NCI-H1436 treated with DMSO at 0.1 percent for 48 hours (cell line): ENCODE measurements around the gene NSMCE4A.
A peak's percentile ranks its signal among the peaks of the same experiment; 100 is the strongest.
"Not testable (repeated sequence)": the region's sequence is repeated elsewhere in the genome, so short reads cannot be mapped to it uniquely, and the experiment has no call there.

Source experiments
- DNase-seq: peaks from one replicate; lab custom pipeline; 2025; lab: John Stamatoyannopoulos, UW

Gene NSMCE4A

DNA sequence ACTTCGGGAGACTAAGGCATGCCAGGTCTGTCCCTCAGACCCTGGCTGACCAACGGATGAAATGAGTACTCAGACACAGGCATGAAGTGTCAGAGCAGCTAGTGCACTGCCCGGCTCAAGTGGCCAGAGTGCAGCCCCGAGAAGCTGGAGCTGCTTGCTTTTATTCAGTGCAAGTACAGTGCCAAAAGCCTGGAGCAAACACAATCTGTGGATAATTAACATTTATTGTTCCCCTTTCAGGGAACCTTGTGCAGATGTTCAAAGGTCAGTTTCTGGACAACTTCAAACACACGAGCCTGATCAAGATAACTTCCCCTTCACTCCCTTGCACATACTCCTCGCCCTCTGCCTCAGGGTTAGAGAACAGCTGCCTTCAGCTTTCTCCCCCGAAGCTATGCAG lies 39.3 kb downstream of the NSMCE4A start:
- no peak for DNase-seq

DNA sequence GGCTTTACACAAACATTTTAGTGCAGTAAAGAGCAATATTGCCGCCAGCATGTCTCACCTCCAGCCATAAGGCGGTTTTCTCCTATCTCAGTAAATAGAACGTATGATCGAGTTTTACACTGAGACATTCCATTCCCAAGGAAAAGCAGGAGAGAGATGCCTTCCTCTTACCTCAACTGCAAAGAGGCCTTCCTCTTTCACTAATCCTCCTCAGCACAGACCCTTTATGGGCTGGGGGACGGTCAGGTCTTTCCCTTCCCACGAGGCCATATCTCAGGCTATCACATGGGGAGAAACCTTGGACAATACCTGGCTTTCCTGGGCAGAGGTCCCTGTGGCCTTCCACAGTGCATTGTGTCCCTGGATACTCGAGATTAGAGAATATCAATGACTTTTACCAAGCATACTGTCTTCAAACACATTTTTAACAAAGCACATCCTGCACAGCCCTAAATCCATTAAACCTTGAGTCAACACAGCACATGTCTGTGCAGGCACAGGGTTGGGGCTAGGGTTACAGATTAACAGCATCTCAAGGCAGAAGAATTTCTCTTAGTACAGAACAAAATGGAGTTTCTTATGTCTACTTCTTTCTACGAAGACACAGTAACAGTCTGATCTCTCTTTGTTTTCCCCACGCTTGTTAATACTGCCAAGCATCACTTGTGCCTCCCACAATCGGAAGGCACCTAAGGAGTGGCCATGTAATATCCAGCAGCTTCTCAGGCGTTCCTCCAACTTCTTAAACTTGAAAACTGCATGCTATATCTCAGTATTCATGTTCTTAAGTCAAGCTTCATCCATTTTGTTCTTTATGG lies 44.5 kb downstream of the NSMCE4A start:
- not testable (repeated sequence) for DNase-seq

DNA sequence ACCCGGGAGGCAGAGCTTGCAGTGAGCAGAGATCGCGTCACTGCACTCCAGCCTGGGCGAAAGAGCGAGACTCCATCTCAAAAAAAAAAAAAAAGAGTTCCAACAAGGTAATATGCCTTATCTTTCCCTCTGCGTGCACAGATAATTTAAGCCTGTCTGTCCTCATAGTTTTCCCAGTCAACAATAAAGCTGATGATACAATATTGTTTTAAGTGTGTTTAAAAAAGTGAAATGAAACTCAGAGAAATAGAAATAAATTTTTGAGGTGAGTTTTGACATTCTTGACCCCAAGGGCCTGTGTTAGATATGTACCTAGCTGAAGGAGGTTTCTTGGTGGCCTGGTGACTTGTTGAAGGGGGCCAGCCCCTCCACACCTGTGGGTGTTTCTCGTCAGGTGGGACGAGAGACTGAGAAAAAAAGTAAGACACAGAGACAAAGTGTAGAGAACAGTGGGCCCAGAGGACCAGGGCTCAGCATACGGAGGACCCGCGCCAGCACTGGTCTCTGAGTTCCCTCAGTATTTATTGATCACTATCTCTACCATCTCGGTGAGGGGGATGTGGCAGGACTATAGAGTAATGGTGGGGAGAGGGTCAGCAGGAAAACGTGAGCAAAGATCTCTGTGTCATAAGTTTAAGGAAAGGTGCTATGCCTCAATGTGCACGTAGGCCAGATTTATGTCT lies 45.3 kb downstream of the NSMCE4A start:
- DNase-seq = not testable (repeated sequence)

GRCh38 chr10:121928528-121928884 lies 46.5 kb downstream of the NSMCE4A start:
- DNase-seq = no peak

DNA sequence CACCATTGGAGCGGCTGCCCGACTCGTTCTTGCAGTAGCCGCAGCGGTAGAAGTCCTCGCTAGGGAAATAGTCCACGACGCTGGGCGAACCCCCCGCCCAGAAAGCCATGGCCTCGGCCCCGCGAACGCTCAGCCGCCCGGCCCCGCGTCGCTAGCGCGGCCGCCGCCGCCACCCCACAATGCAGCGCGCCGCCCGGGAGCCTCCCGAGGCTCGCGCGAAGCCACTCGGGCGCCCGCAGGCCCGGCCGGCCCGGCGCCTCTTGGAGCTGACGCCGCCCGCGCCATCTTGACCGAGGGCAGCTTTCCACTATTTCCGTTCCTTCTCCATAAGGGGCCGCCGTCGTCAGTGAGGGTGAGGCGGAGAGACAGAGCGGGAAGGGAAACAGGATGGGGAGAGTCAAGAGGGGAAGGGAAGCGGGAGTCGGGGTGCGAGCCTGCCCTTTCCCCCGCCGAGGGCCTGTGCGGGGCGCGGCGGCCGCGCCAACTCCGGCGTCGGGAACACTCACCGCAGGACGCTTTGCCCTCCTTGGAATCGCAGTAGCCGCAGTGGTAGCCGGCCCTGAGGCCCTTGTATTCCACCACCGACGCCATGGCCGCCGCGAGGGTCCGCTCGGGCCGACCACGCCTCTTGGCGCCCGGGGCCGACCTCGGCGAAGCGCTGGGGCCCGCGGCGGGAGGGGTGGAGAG lies 47.0 kb downstream of the NSMCE4A start, which contains the start of gene ATE1:
TSS of gene ATE1 (minus strand) at position 191 of the 687 bp plus-strand sequence. CDS start at position 109, 82 bp downstream.
- peak; percentile 32 for DNase-seq

- DNase-seq = no peak
These were observed 47.6 kb downstream of the NSMCE4A start for GRCh38 chr10:121927318-121927840.

DNA sequence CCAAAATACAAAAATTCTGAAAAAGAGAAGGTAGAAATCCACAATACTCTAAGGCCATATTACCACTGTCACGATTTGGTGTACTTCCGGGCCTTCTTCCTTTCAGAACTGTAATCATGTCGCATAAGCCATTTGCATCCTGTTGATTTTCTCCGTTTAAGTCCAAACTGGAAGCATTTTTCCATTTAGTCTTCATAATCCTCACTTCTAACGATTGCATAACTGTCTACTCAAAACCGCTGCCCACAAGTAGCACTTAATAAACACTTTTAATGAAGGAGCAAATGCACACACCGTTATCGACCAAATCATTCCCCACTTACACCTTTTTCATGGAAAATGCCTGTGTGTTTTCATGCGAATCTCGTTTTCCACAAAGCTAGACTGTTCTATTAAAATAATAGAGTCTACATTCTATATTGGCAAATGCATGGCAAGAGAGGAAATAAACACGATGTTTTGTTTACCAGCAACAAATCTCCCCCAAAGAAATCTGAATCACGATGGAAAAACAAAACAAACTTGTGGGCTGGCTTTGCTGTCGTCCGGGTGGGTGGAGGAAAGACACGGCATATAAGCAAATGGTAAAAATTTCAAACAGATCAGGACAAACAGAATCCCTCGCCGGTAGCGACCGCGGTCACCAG lies 48.2 kb downstream of the NSMCE4A start:
- no peak for DNase-seq

DNA sequence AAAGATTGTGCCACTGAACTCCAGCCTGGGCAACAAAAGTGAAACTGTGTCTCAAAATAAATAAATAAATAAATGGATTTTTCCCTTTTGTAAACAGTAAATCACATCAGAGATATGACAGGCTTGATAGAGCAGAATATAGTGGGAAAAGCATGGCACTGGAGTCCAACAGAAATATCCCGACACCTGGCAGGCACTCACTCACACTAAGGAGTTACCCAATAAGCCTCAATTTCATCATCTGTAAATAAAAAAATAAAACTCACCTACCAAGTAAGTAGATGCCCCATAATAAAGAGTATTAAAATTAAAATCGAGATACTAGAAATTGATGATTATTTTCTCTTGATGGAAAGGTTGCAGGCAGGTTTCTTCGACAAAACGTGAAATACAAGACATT lies 48.9 kb downstream of the NSMCE4A start:
- no peak for DNase-seq

- no peak for DNase-seq
These were observed 53.6 kb downstream of the NSMCE4A start for GRCh38 chr10:121921238-121921931.

- DNase-seq = no peak
These were observed 55.4 kb downstream of the NSMCE4A start for GRCh38 chr10:121919666-121920065.

- DNase-seq = not testable (repeated sequence)
These were observed 56.2 kb downstream of the NSMCE4A start for GRCh38 chr10:121918800-121919199.

DNA sequence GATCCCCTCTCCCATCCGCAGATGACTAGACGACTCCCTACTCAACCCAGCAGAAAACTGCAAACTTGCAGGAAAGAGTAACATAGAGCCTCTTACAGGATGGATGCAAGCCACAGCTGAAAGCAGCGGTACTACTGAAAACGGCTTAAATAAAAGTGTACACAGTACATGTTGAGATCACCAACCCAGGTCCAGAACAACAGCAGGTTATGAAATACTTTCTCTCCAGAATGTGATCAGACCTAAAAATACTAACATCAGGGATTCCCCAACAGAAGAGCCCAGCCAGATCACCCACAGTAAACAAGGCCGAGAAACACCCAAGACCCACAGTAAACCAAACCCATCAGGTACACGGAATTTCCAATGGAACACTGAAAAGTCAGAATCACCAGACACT lies 60.4 kb downstream of the NSMCE4A start:
- no peak for DNase-seq

GRCh38 chr10:121911421-121911697 lies 63.7 kb downstream of the NSMCE4A start:
- DNase-seq = no peak

DNA sequence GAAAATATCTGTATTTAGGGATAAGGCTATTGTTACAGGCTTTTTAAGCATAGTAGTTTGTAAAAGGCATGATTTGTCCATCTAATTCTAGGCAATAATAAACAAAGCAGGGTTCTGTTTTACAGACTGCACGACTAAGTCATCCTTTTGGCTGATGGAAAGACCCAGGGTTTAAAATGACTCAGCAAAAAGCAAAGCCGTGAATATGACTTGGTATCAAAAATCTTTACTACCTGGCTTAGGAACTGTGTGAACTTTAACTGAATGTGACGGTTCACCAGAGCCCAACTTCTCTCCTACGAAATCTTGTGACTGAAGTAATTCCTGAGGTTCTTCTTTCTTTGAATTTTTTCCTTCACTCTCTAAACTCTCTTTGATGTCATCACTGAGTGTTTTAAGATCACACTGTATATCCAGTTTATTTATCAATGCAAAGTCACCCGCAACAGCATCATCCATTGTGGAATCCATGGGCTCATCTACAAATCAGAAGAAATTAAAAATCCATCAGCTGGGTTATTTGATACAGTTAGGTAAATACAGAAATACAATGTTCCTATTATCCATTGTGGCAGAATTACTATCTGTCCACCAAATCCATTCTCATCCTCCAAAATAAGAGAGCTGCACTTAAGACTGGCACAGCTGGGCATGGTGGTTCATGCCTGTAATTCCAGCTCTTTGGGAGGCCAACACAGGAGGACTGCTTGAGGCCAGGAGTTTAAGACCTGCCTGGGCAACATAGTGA lies 64.2 kb downstream of the NSMCE4A start:
- DNase-seq = no peak
